HL-60/S4 treated with retinoic acid at 250 ng/mL for 4 days and 3 days (cell line): ENCODE results near the gene GPR83.
"Not testable (repeated sequence)": the region's sequence is repeated elsewhere in the genome, so short reads cannot be mapped to it uniquely, and the experiment has no call there.

ENCODE experiments used
- in situ Hi-C: fragments of 300-500 bp; cut with MboI; formaldehyde crosslinking; loops from 2 replicates; pipeline ENCODE4 v1.7.0; 2022; ENCODE audit warnings: low sequenced_read_pairs

Gene GPR83

DNA sequence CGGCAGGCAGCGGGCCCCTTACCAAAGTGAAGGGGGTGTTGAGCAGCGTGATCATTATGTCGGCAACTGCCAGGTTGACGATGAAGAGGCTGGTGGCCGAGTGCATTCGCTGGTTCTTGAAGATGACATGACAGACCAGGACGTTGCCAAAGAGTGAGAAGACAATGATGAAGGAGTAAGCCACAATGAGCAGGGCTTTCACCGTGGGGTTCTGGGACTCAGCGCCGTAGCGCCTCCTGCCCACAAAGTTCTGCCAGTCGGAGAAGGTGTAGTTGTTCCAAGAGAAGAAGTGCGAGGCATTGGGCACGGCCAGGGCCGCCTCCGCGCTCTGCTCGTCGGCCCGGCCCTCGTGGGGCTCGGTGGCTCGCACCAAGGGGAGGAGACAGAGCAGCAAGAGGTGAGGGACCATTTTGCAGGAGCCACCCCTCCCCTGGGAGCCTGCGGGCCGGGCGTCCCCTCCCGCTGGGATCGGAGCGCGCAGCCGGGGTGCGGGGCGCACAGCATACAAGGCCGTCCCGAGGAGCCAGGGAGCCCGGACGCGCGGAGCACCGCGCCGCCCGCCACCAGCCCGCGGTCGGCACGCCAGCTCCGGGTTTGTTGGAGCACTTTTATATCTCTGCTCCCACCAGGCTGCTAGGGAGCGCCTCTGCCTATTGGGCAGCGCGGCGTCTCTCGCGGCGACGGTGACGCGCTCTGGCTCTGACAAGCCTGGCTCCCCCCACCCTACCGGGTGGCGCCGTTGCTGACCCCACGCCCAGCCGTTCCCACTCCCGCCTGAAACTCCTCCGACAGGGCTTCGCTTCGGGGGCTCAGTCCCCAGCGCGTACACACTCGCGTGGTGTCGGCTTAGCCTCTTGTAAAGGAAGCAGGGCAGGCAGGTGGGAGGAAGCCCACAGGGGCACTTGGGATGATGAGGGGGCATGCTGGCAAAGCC is at the start of gene GPR83:
TSS of gene GPR83 (minus strand) at position 581 of the 934 bp plus-strand sequence. CDS start at position 409, 172 bp downstream.
- in situ Hi-C loops = no loop called here

DNA sequence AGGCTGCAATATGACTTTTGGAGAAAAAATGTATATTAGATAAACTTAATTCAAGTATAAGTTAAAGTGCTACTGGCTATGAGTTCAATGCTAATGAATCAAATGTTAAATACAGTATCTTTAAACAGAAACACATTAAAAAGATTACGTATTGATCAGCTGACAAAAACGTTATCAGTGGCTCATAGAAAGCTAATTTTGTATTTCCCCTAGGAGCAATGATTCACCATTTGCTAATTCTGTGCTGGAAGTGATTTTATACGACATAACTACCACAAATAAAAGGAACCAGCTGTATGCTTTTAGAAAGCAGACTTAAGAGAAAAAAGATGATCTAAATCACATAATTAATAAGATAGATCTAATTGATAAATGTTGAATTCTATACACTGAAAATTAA is 48.8 kb upstream of the GPR83 start:
- in situ Hi-C loops = no loop called here

DNA sequence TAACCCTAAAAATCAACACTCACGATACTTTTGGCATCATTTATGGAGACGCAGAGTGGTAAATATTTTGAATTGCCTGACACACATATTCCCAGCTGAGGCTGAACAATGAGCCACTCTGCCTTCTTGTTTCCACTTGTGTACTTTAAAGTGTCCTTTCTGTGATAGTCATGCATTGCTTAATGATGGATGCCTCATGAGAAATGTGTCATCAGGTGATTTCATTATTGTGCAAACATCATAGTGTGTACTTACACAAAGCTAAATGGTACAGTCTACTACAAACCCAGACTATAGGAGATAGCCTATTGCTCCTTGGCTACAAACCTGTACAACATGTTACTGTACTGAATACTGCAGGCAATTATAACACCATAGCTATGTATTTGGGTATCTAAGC is 48.2 kb upstream of the GPR83 start:
- in situ Hi-C loops = no loop called here

DNA sequence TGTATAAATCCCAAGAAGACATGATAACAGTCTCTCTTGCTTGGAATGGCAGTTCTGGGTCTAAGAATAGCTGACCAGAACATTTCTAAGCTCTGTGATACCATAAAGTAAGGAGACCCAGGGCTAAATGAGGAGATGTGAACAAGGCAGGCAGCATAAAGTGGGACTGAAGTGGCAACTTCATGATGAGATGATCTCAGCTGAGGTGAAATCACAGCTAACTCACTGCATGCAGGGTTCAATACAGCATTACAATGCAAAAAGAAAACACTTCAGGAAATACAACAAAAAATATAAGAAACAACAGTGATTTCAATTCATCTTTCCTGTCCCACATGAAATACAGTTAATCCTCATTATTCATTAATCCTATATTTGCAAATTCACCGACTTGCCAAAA is 47.8 kb upstream of the GPR83 start:
- in situ Hi-C loops = no loop called here

DNA sequence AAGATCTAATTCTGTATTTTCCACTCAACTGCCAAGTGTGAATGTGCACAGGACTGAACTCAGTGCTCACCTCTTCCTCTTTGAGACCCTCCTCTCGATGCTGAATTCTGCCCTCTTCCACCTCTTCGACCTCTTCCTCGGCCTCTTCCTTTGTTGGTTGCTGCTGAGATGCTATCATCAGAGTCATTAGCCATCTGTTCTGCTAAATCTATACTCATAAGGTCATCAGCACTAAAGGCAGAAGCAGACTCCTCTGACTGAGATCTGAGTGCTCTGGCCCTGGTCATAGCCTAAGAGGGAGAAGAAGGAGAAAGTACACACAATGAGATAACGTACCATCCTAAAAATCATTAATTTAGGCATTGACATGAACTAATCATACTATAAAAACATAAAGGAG is 45.9 kb upstream of the GPR83 start:
- in situ Hi-C loops = no loop called here

GRCh38 chr11:94445641-94446040 is 44.4 kb upstream of the GPR83 start:
- in situ Hi-C loops = no loop called here

DNA sequence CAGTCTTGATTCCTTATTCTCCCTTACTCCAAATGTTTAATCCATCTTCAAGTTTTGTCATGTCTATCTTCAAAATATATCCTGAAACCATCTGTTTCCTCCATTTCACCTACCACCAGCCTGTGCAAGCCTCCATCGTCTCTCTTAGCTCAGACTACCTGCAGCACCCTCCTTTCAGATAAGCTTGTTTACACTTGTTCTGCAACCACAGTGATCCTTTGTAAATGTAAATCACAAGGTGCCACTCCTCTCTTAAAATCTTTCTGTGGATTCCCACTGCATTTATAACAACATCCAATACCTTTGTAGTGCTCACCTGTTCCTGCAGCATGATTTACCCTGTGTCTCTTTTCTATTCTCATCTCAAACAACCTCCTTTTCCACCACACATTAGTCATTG is 31.8 kb upstream of the GPR83 start:
- in situ Hi-C loops = no loop called here

- in situ Hi-C loops = no loop called here
Observed at GRCh38 chr11:94424662-94425061, 23.4 kb upstream of the GPR83 start.

GRCh38 chr11:94424011-94424410 is 22.8 kb upstream of the GPR83 start:
- in situ Hi-C loops = no loop called here

DNA sequence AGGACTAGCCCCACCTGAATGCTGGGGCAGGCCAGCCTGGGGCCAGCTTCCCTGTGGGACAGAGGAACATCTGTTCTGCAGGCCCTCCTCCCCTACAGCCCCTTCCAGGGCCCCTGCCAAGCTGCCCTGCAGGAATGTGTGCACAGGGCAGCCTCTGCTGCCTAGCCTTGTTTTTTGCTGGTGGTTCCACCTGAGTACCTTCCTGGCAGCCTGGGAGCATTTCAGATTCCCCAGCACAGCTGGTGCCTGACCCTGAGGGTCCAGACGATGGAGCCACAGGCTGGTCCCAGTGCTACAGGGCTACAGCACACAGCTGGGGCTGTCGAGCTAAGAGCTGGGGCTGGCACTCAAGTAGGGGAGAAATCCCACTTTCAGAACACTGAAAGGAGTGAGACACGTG is 22.3 kb upstream of the GPR83 start:
- in situ Hi-C loops = no loop called here

- in situ Hi-C loops = no loop called here
Observed at GRCh38 chr11:94418123-94418765, 17.0 kb upstream of the GPR83 start.

DNA sequence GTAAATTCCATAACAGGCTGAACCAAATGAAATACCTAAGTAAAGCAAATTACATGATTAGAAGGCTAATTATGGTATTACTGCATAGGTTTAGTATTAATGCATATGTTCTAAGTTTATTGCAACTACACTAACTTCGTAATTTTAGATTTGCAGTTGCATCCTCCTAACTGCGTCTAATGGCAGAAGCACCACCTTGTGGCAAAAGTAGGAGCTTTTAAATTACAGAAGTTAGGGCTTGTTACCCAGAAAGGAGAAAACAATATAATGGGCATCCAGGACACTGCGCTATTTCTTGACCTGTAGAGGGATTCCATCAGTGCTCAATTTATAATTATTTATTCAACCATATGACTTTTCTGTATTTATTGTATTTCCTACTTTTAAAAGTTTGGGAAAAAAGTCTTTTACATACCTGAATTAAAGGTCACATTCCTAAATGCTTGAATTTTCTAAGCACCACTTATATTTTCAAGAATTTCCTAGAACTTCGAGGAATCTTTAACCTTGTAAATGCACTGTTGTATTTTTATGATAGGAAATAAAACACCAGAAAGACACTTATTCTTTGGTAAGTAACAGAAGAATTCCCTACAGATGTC is 16.3 kb upstream of the GPR83 start:
- in situ Hi-C loops = no loop called here

GRCh38 chr11:94405062-94405833 is 4.0 kb upstream of the GPR83 start:
- in situ Hi-C loops = no loop called here

- in situ Hi-C loops = no loop called here
Observed at GRCh38 chr11:94402355-94402754, 1.1 kb upstream of the GPR83 start.

GRCh38 chr11:94401773-94402265 is 600 bp upstream of the GPR83 start:
- in situ Hi-C loops = no loop called here

DNA sequence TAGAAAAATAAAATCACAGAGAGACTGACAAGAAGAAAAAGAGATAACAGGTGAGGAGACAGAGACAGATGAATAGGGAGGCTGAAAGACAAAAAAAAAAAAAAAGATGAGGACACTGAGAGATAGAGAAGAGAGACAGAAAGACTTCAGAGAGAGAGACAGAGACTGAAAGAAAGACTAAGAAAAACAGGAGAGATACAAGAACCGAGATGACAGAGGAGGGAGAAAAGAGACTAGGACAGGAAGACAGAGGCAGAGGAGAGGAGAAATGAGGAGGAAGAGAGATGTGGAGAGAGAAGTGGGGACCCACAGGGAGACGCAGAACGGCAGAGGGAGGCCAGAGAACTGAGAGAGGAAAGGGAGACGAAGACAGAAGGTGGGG is 771 bp downstream of the GPR83 start:
- in situ Hi-C loops = no loop called here

DNA sequence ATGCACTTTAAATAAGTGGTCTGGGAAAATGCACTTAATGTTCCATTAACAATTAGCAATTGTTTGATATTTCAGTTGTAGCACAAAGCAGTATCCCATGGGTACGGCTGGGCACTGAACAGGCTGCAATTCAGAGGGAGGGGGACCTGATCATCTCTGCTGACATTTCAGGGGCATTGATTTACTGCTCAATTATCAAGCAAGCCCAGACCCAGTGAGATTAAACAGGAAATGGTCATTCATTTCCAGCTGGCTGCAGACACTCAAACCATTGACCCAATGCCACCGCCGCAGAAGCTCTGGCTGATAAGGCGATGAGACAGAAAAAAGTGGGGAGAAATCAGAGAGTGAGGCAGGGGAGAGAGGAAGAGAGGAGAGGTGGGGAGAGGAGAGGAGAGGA is 1.2 kb downstream of the GPR83 start:
- in situ Hi-C loops = no loop called here

DNA sequence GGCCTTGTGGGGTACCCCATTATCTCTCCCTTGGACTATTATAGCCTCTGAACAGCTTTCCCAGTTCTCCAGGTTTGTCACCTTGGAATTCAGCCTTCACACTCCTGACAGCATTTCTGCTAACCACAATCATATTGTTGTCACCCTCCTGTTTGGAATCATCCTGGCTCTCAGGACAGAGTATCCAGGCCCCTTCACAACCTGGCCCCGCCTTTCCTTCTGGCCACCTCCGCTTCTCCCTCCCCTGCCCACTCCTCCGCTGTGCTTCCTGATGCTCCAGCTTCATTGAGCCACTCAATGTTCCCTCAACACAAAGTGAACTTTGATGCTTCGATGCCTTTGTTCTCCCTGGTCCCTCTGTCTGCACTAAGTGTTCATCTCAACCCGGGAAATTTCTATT is 3.1 kb downstream of the GPR83 start:
- in situ Hi-C loops = no loop called here

DNA sequence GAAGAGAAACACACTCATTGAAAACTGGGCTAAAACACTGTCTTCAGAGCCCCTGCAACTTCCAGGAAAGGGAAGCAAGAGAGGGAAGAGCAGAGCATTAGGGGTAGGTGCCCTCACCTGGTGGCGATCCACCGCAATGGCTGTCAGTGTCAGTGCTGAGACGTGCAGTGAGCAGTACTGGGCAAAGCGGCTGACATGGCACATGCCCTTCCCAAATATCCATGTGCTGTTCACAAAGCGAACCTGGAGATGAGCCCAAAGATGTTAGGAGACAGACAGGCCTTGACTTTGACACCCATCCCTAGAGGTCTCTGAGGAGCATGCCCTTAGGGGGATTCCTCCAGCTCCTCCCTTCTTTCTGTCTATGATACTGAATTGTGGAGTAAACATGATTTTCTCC is 4.9 kb downstream of the GPR83 start:
- in situ Hi-C loops = no loop called here

DNA sequence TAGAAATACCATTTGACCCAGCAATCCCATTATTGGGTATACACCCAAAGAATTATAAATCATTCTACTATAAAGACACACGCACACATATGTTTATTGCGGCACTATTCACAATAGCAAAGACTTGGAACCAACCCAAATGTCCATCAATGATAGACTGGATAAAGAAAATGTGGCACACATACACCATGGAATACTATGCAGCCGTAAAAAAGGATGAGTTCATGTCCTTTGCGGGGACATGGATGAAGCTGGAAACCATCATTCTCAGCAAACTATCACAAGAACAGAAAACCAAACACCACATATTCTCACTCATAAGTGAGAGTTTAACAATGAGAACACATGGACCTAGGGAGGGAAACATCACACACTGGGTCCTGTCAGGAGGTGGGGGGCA is 9.3 kb downstream of the GPR83 start:
- in situ Hi-C loops = not testable (repeated sequence)

DNA sequence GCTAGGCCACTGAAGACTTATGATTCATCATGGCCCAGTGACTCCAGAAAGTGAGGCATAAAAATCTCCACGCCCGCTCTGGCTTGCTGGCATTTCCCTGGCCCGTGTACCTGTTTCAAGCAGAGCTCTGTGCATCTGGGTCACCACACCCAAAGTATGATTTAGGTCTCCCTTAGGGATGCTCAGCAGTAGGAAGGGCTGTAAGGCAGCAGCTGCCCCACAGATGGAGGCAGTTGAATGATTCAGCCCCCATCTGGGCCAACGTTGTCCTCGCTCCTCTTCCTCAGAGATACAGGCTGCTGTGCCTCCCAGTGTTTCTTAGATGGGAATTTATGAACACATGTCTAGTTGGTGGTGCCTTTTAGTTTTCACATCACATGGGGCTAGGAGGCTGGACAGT is 21.6 kb downstream of the GPR83 start:
- in situ Hi-C loops = no loop called here
